K562 (cell line): ENCODE data around the gene ZNF318. TPM values are rescaled to one million over a fixed set of nuclear protein-coding genes. Genes with fewer than 3 reads are reported as not detected.

ENCODE experiments used
- GABPA ChIP-seq: fragments of 200-800 bp; sonication (Bioruptor generic); conservative IDR thresholded peaks from 2 replicates; pipeline ENCODE4 v1.6.1; 2016; ENCODE audit warnings: low read depth, missing genetic modification characterization, missing compliant biosample characterization
- MBD2 ChIP-seq: sonication (generic); IDR thresholded peaks from 2 replicates; pipeline ENCODE4 v1.6.1; 2016; ENCODE audit warnings: low read depth, borderline replicate concordance
- NR2C1 ChIP-seq, 2 experiments: fragments of 450-650 bp; IDR thresholded peaks; 2 replicates each; pipeline ENCODE4 v1.6.1; 2017; ENCODE audit warnings: mild to moderate bottlenecking in 2 of 2, antibody characterized with exemption in 1 of 2, inconsistent platforms in 1 of 2, missing compliant biosample characterization in 1 of 2, missing genetic modification characterization in 1 of 2
- POLR2AphosphoS5 ChIP-seq: IDR thresholded peaks from 2 replicates; pipeline ENCODE4 v1.6.1; 2011; ENCODE audit warnings: mild to moderate bottlenecking, low read depth, low read length, moderate library complexity; ENCODE audit not compliant: control insufficient read depth, insufficient read depth
- SIRT6 ChIP-seq: IDR thresholded peaks from one replicate; pipeline ENCODE4 v1.6.1; 2012; ENCODE audit warnings: low read depth, mild to moderate bottlenecking, control low read depth, inconsistent platforms, low read length, moderate library complexity
- SMARCC2 ChIP-seq: fragments of 450-650 bp; IDR thresholded peaks from 2 replicates; pipeline ENCODE4 v1.6.1; 2017; ENCODE audit warnings: antibody characterized with exemption, moderate library complexity, mild to moderate bottlenecking, low read depth
- ZC3H11A ChIP-seq: IDR thresholded peaks from 2 replicates; pipeline ENCODE4 v1.6.1; 2012; ENCODE audit warnings: low read depth, low read length, improper control_type of control experiment
- ZNF584 ChIP-seq: fragments of 200-800 bp; sonication (Bioruptor generic); IDR thresholded peaks from 2 replicates; pipeline ENCODE4 v1.6.1; 2016; ENCODE audit warnings: low read depth, mild to moderate bottlenecking, missing genetic modification characterization, missing compliant biosample characterization
- polyA plus RNA-seq, 8 experiments: library from polyadenylated mRNA; depleted of rRNA in 4 of 8; stranded (reverse) in 5 of 8; unstranded in 3 of 8; fragments of >200 nt; fragmentation: Nextera tagmentation in 2 of 8; fragmentation: Illumina TruSeq in 1 of 8; extraction: Ambion mirVana in 2 of 8; extraction: Trizol in 1 of 8; gene quantifications; 2 replicates each; pipeline versions ENCODE4 v1.2.1 to v1.2.3, GENCODE V29; 2011 to 2014; ENCODE audit warnings: inconsistent platforms in 1 of 8, missing spikeins in 1 of 8
- total RNA-seq, 7 experiments: library from RNA; depleted of rRNA in 6 of 7; stranded (reverse); fragments of >200 nt in 6 of 7; fragmentation: Illumina TruSeq in 2 of 7; extraction: Trizol in 2 of 7; gene quantifications; 2 replicates each; pipeline versions ENCODE4 v1.2.1 to v1.2.3, GENCODE V29; 2011 to 2021; ENCODE audit warnings: low replicate concordance in 1 of 7
- TF ChIP-seq, protein P1 (sequence below): fragments of 250-450 bp; sonication (Bioruptor Pico); IDR thresholded peaks from 2 replicates; pipeline ENCODE4 v1.5.0; 2021; ENCODE audit warnings: mild to moderate bottlenecking, borderline replicate concordance
- TF ChIP-seq, protein P2 (sequence below): fragments of 450-650 bp; IDR thresholded peaks from 2 replicates; pipeline ENCODE4 v1.6.1; 2016; ENCODE audit warnings: low read depth, mild to moderate bottlenecking, moderate library complexity
- TF ChIP-seq, protein P3 (sequence below), 2 experiments: fragments of 450-650 bp; IDR thresholded peaks; 2 replicates each; pipeline ENCODE4 v1.6.1; 2016; ENCODE audit warnings: mild to moderate bottlenecking in 2 of 2, borderline replicate concordance in 1 of 2, low read depth in 1 of 2, moderate library complexity in 1 of 2
- TF ChIP-seq, protein P4 (sequence below): IDR thresholded peaks from 2 replicates; pipeline ENCODE4 v1.6.1; 2012; ENCODE audit warnings: low read depth, low read length, improper control_type of control experiment, borderline replicate concordance

Gene ZNF318
- total and polyA plus RNA-seq, 9 of the 15 experiments (the other 6 are each of a cell fraction or from before 2014, with no cell fraction given): 3.2 to 19.0 (median 9.2) TPM

DNA sequence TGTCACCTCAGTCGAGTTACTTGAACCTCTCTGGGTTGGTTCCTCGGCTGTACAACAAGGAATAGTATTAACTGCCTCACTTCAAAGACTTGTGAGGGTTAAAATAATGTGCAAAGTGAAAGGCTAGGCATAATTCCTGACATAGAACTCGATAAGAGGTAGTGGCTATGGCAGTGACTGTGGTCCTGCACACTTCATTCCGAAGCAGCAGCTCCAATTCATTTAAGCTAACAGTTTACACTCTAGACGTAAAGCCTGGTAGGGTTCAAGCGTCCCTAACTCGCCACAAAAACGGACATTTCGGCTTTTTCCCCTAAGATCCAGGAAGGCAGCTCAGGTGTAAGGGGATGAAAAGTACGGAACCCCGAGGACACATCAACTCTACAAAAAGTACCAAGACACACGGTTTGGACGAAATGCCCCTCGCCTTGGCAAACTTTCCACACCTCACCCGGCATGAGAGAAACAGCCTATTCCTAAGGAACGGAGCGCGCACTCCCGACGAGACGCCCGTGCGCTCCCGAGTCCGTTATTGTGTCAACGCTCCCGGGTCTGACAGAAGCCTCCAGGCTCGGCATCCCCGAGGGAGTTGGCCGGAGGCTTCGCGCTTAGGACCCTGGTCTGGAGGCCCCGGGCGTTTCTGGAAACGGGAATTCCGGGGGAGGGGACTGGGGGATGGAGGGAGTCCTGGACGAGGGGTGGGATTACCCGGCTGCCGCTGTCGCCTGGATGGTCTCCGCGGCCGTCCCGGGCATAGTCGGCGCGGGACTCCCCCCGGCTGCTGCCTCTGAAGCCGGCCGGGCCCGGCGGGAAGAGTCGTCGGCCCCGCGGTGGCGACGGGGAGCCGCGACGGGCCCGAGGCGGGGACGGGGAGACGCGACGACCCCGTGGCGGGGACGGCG lies 937 bp downstream of the ZNF318 start (continued):
- TF ChIP-seq, protein P1, sequence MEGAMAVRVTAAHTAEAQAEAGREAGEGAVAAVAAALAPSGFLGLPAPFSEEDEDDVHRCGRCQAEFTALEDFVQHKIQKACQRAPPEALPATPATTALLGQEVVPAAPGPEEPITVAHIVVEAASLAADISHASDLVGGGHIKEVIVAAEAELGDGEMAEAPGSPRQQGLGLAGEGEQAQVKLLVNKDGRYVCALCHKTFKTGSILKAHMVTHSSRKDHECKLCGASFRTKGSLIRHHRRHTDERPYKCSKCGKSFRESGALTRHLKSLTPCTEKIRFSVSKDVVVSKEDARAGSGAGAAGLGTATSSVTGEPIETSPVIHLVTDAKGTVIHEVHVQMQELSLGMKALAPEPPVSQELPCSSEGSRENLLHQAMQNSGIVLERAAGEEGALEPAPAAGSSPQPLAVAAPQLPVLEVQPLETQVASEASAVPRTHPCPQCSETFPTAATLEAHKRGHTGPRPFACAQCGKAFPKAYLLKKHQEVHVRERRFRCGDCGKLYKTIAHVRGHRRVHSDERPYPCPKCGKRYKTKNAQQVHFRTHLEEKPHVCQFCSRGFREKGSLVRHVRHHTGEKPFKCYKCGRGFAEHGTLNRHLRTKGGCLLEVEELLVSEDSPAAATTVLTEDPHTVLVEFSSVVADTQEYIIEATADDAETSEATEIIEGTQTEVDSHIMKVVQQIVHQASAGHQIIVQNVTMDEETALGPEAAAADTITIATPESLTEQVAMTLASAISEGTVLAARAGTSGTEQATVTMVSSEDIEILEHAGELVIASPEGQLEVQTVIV: no peak
- TF ChIP-seq, protein P2, sequence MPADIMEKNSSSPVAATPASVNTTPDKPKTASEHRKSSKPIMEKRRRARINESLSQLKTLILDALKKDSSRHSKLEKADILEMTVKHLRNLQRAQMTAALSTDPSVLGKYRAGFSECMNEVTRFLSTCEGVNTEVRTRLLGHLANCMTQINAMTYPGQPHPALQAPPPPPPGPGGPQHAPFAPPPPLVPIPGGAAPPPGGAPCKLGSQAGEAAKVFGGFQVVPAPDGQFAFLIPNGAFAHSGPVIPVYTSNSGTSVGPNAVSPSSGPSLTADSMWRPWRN: no peak
- TF ChIP-seq, protein P3, sequence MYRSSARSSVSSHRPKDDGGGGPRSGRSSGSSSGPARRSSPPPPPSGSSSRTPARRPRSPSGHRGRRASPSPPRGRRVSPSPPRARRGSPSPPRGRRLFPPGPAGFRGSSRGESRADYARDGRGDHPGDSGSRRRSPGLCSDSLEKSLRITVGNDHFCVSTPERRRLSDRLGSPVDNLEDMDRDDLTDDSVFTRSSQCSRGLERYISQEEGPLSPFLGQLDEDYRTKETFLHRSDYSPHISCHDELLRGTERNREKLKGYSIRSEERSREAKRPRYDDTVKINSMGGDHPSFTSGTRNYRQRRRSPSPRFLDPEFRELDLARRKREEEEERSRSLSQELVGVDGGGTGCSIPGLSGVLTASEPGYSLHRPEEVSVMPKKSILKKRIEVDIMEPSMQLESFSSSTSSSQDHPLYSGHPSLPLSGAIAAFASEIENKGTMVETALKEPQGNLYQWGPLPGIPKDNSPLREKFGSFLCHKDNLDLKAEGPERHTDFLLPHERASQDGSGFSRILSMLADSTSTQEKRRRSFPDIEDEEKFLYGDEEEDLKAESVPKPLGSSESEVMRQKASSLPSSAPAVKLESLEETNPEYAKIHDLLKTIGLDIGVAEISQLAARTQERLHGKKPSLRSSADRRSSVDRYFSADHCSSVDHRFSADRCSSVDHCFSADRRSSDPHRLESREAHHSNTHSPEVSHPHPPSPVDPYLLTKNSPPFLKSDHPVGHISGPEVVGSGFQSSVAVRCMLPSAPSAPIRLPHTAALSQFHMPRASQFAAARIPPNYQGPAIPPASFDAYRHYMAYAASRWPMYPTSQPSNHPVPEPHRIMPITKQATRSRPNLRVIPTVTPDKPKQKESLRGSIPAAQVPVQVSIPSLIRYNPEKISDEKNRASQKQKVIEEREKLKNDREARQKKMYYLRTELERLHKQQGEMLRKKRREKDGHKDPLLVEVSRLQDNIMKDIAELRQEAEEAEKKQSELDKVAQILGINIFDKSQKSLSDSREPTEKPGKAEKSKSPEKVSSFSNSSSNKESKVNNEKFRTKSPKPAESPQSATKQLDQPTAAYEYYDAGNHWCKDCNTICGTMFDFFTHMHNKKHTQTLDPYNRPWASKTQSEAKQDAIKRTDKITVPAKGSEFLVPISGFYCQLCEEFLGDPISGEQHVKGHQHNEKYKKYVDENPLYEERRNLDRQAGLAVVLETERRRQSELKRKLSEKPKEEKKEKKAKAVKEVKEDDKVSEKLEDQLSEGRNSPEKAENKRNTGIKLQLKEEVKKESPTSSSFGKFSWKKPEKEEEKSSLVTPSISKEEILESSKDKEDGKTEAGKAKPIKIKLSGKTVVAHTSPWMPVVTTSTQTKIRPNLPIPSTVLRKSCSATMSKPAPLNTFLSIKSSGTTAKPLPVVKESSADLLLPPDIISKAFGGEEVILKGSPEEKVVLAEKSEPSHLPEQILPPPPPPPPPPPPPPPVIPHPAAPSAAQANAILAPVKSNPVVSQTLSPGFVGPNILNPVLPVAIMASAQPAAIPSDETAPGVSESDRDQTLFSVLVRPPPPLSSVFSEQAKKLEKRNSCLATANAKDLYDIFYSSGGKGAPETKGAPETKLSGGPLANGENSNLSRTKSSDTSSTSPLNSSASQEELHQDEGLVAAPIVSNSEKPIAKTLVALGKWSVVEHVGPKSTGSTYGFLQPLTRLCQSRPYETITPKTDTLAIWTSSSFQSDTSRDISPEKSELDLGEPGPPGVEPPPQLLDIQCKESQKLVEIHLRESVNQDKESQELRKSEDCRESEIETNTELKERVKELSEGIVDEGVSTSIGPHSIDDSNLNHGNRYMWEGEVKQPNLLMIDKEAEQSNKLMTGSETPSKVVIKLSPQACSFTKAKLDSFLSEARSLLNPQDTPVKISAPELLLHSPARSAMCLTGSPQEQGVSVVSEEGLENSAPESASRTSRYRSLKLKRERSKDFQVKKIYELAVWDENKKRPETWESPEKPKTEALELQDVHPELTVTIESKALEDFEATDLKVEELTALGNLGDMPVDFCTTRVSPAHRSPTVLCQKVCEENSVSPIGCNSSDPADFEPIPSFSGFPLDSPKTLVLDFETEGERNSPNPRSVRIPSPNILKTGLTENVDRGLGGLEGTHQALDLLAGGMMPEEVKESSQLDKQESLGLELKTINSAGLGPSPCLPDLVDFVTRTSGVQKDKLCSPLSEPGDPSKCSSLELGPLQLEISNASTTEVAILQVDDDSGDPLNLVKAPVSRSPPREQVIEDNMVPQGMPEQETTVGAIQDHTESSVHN (IDR thresholded peaks at IDR 0.05; ENCODE audit: borderline replicate concordance in 1 of 2, low read depth in 1 of 2): no peak
- no peak for TF ChIP-seq GABPA (tag)
- no peak for TF ChIP-seq POLR2AphosphoS5
- TF ChIP-seq MBD2: no peak
- TF ChIP-seq, protein P4, sequence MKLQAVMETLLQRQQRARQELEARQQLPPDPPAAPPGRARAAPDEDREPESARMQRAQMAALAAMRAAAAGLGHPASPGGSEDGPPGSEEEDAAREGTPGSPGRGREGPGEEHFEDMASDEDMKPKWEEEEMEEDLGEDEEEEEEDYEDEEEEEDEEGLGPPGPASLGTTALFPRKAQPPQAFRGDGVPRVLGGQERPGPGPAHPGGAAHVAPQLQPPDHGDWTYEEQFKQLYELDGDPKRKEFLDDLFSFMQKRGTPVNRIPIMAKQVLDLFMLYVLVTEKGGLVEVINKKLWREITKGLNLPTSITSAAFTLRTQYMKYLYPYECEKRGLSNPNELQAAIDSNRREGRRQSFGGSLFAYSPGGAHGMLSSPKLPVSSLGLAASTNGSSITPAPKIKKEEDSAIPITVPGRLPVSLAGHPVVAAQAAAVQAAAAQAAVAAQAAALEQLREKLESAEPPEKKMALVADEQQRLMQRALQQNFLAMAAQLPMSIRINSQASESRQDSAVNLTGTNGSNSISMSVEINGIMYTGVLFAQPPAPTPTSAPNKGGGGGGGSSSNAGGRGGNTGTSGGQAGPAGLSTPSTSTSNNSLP: no peak
- no peak for TF ChIP-seq SMARCC2
- no peak for TF ChIP-seq NR2C1 (IDR thresholded peaks at IDR 0.05)
- TF ChIP-seq NR2C1 (tag; IDR thresholded peaks at IDR 0.05): no peak
- TF ChIP-seq ZC3H11A: no peak
- no peak for TF ChIP-seq SIRT6
- 0 out of 2 replicates have a peak, but pooled peaks have one; percentile 31 for TF ChIP-seq ZNF584 (CRISPR knock-in tag)
